ENCODE measurements around the gene MYOZ2.

The MYOZ2 gene

DNA sequence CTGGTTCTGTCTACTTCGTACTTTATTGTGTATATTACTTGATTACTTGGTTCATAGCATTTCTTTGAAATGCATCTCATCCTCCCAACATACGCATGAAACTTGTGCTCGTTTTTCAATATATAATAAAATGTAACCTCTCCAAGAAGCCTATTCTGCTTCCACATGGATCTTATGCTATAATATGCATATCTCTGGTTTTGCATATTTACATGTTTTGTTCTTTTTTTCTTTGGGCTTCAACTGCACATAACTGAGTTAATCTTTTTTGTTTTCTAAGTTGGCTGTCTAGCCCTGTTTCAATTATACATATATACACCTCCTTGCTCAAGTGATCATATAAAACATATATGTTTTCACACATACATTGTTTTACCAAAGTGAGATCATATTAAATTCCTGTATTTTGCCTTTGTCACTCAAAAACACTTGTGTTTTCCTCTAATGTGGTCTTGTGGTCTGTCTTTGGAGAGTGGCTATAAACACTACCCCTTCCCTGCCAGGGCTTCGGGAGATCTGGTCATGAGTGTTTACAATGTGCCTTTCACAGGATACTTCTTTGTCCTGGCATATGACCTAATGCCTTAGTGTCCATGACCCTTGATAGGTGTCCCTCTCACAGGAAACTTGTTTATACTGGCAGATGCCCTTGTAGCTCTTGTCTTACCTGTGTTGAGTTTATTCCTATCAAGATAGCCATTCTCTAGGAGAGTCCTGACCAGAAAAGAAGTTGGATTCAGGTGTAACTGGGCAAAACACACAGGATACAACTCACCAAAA lies 94.5 kb downstream of the MYOZ2 start (continued):
- TF ChIP-seq, protein P1, sequence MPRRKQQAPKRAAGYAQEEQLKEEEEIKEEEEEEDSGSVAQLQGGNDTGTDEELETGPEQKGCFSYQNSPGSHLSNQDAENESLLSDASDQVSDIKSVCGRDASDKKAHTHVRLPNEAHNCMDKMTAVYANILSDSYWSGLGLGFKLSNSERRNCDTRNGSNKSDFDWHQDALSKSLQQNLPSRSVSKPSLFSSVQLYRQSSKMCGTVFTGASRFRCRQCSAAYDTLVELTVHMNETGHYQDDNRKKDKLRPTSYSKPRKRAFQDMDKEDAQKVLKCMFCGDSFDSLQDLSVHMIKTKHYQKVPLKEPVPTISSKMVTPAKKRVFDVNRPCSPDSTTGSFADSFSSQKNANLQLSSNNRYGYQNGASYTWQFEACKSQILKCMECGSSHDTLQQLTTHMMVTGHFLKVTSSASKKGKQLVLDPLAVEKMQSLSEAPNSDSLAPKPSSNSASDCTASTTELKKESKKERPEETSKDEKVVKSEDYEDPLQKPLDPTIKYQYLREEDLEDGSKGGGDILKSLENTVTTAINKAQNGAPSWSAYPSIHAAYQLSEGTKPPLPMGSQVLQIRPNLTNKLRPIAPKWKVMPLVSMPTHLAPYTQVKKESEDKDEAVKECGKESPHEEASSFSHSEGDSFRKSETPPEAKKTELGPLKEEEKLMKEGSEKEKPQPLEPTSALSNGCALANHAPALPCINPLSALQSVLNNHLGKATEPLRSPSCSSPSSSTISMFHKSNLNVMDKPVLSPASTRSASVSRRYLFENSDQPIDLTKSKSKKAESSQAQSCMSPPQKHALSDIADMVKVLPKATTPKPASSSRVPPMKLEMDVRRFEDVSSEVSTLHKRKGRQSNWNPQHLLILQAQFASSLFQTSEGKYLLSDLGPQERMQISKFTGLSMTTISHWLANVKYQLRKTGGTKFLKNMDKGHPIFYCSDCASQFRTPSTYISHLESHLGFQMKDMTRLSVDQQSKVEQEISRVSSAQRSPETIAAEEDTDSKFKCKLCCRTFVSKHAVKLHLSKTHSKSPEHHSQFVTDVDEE (CRISPR knock-in tag; IDR thresholded peaks at IDR 0.05): no peak
- TF ChIP-seq SNAI2 (CRISPR knock-in tag; IDR thresholded peaks at IDR 0.05): no peak
- no peak for TF ChIP-seq ARNTL (CRISPR knock-in tag; IDR thresholded peaks at IDR 0.05; ENCODE audit: borderline replicate concordance, low read depth)
- no peak for TF ChIP-seq ZNF565 (CRISPR knock-in tag; conservative IDR thresholded peaks at IDR 0.05; ENCODE audit: low read depth)
- no peak for TF ChIP-seq PPARA (CRISPR knock-in tag; IDR thresholded peaks at IDR 0.05; ENCODE audit: borderline replicate concordance)
- TF ChIP-seq GLIS3 (CRISPR knock-in tag; IDR thresholded peaks at IDR 0.05): no peak
- TF ChIP-seq, protein P2, sequence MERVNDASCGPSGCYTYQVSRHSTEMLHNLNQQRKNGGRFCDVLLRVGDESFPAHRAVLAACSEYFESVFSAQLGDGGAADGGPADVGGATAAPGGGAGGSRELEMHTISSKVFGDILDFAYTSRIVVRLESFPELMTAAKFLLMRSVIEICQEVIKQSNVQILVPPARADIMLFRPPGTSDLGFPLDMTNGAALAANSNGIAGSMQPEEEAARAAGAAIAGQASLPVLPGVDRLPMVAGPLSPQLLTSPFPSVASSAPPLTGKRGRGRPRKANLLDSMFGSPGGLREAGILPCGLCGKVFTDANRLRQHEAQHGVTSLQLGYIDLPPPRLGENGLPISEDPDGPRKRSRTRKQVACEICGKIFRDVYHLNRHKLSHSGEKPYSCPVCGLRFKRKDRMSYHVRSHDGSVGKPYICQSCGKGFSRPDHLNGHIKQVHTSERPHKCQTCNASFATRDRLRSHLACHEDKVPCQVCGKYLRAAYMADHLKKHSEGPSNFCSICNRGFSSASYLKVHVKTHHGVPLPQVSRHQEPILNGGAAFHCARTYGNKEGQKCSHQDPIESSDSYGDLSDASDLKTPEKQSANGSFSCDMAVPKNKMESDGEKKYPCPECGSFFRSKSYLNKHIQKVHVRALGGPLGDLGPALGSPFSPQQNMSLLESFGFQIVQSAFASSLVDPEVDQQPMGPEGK (CRISPR knock-in tag; IDR thresholded peaks at IDR 0.05; ENCODE audit: borderline replicate concordance): no peak
- no peak for TF ChIP-seq TOX (CRISPR knock-in tag; IDR thresholded peaks at IDR 0.05; ENCODE audit: borderline replicate concordance)
- TF ChIP-seq ZNF70 (CRISPR knock-in tag; IDR thresholded peaks at IDR 0.05): no peak

DNA sequence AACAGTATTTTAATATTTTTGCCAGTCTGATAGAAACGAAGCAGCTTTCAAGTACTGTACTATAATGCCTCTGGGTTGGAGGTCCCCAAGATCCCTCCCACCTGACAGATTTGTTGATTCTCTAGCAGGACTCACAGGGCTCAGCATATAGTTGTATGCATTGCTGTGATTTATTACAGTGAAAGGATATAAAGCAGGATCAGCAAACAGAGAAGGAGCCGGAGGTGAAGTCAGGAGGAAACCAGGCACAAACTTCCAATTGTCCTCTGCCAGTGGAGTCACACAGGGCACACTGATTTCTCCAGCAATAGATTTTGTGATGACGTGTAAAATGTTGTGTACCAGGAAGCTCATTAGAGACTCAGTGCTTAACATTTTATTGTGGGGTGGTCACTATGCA lies 95.9 kb downstream of the MYOZ2 start:
- TF ChIP-seq ESRRG (CRISPR knock-in tag; IDR thresholded peaks at IDR 0.05) (no peak), ZNF565 (CRISPR knock-in tag; conservative IDR thresholded peaks at IDR 0.05; ENCODE audit: low read depth) (no peak), RARB (CRISPR knock-in tag; IDR thresholded peaks at IDR 0.05) (no peak), ZFP3 (CRISPR knock-in tag; IDR thresholded peaks at IDR 0.05) (no peak), ISL1 (CRISPR knock-in tag; IDR thresholded peaks at IDR 0.05) (no peak), ZNF8 (CRISPR knock-in tag; IDR thresholded peaks at IDR 0.05) (no peak), OSR1 (CRISPR knock-in tag; IDR thresholded peaks at IDR 0.05) (no peak), ZFP30 (CRISPR knock-in tag; IDR thresholded peaks at IDR 0.05) (no peak)
- TF ChIP-seq, protein P2 (CRISPR knock-in tag; IDR thresholded peaks at IDR 0.05; ENCODE audit: borderline replicate concordance): no peak
- ATAC-seq: no peak

DNA sequence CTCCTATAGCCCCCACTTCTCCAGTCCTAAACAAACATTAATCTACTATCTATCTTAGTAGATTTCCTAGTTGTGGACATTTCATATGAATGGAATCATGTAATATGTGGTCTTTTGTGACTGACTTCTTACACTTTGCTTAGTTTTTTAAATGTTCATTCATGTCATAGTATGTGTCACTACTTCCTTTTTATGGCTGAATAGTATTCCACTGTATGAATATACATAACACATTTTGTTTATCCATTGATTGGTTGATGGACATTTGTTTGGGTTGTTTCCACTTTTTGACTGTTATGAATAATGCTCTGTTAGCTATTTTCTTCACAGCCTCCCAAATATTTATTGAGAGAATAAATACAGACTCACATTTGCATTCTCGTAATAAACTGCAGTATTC lies 96.7 kb downstream of the MYOZ2 start:
- no peak for ATAC-seq

More for the DNA sequence above, 96.7 kb downstream of the MYOZ2 start:
- no peak for TF ChIP-seq OSR1 (CRISPR knock-in tag; IDR thresholded peaks at IDR 0.05)
- no peak for TF ChIP-seq CSDC2 (CRISPR knock-in tag; IDR thresholded peaks at IDR 0.05)
- TF ChIP-seq ZNF565 (CRISPR knock-in tag; conservative IDR thresholded peaks at IDR 0.05; ENCODE audit: low read depth): no peak
- no peak for TF ChIP-seq ESRRG (CRISPR knock-in tag; IDR thresholded peaks at IDR 0.05)
- TF ChIP-seq, protein P3, sequence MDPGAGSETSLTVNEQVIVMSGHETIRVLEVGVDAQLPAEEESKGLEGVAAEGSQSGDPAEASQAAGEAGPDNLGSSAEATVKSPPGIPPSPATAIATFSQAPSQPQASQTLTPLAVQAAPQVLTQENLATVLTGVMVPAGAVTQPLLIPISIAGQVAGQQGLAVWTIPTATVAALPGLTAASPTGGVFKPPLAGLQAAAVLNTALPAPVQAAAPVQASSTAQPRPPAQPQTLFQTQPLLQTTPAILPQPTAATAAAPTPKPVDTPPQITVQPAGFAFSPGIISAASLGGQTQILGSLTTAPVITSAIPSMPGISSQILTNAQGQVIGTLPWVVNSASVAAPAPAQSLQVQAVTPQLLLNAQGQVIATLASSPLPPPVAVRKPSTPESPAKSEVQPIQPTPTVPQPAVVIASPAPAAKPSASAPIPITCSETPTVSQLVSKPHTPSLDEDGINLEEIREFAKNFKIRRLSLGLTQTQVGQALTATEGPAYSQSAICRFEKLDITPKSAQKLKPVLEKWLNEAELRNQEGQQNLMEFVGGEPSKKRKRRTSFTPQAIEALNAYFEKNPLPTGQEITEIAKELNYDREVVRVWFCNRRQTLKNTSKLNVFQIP (CRISPR knock-in tag; IDR thresholded peaks at IDR 0.05; ENCODE audit: borderline replicate concordance, low read depth): no peak
- TF ChIP-seq PPARA (CRISPR knock-in tag; IDR thresholded peaks at IDR 0.05; ENCODE audit: borderline replicate concordance): no peak
- TF ChIP-seq GLIS3 (CRISPR knock-in tag; IDR thresholded peaks at IDR 0.05): no peak
- no peak for TF ChIP-seq RARB (CRISPR knock-in tag; IDR thresholded peaks at IDR 0.05)
- TF ChIP-seq, protein P1 (CRISPR knock-in tag; IDR thresholded peaks at IDR 0.05): no peak
- no peak for TF ChIP-seq ZFP30 (CRISPR knock-in tag; IDR thresholded peaks at IDR 0.05)

Data from SK-N-SH treated with all-trans-retinoic acid at 6 μM for 48 hours (cell line).